HCT116 (cell line): ENCODE results near the gene AFAP1L2. TPM values are rescaled to one million over a fixed set of nuclear protein-coding genes. Genes with fewer than 3 reads are reported as not detected.

Source experiments
- ATAC-seq: fragments of 200-7000 bp; cut with Tn5 transposase; 2 replicates; pipeline ENCODE4 v1.9.1; 2020; ENCODE audit warnings: mild to moderate bottlenecking, moderate library complexity
- BruUV-seq: library from RNA; stranded (reverse); fragments of 400-500 nt; replicated peaks from 2 replicates; lab custom pipeline; 2021; lab: Mats Ljungman, UMichigan
- CTCF ChIA-PET: fragments of 300-600 bp; sonication (Branson Sonifier 250); formaldehyde crosslinking; loops from one replicate; lab custom pipeline; 2021; ENCODE audit warnings: antibody characterized with exemption; lab: Charles Lee
- POLR2A ChIA-PET: fragments of 300-600, 350-600 bp; sonication (Branson Sonifier 250); formaldehyde crosslinking; loops from one replicate; lab custom pipeline; 2021; ENCODE audit warnings: antibody characterized with exemption; lab: Charles Lee
- RAD21 ChIA-PET, 2 experiments: fragments of 300-600 bp; sonication (Branson Sonifier 250); formaldehyde crosslinking; loops; one replicate each; lab custom pipeline; 2023; ENCODE audit warnings: low total read pairs in 2 of 2; ENCODE audit not compliant: uncharacterized antibody in 2 of 2, unreplicated experiment in 2 of 2, low non-redundant PET in 1 of 2; lab: Charles Lee
- DNase-seq: peaks from one replicate; pipeline ENCODE4 v3.0.0-alpha.2; 2010; ENCODE audit warnings: low read depth, low spot score
- H2AFZ ChIP-seq: fragments of 200-600 bp; shearing (Covaris generic), sonication (generic); 2 replicates; pipeline ENCODE4 v1.6.1; 2017; ENCODE audit warnings: low read depth, mixed run types, mixed read lengths, antibody characterized with exemption, low read length; ENCODE audit not compliant: poor library complexity, severe bottlenecking
- H3K27ac ChIP-seq: 2 replicates; pipeline ENCODE4 v1.5.1; 2012; ENCODE audit warnings: low read depth, low read length
- H3K27me3 ChIP-seq: fragments of 200-600 bp; sonication (generic); 2 replicates; pipeline ENCODE4 v1.6.1; 2016; ENCODE audit warnings: mixed run types, low read length, mixed read lengths; ENCODE audit not compliant: insufficient read depth
- H3K36me3 ChIP-seq, 2 experiments: fragments of 200-500 bp in 1 of 2; fragments of 200-600 bp in 1 of 2; sonication (Bioruptor generic) in 1 of 2; sonication (generic) in 1 of 2; 2 replicates each; pipeline versions ENCODE4 v1.5.1 to v1.6.1; 2014 to 2016; ENCODE audit warnings: low read length in 2 of 2, inconsistent platforms in 1 of 2, mixed read lengths in 1 of 2, mixed run types in 1 of 2; ENCODE audit not compliant: insufficient read depth in 2 of 2, control insufficient read depth in 1 of 2
- H3K4me1 ChIP-seq, 2 experiments: fragments of 200-600 bp in 1 of 2; sonication (generic) in 1 of 2; 2 replicates each; pipeline versions ENCODE4 v1.5.1 to v1.6.1; 2012 to 2017; ENCODE audit warnings: low read length in 2 of 2, inconsistent platforms in 1 of 2, mild to moderate bottlenecking in 1 of 2, mixed read lengths in 1 of 2, mixed run types in 1 of 2, moderate library complexity in 1 of 2; ENCODE audit not compliant: insufficient read depth in 2 of 2, control insufficient read depth in 1 of 2
- H3K4me2 ChIP-seq: fragments of 200-600 bp; sonication (generic); 2 replicates; pipeline ENCODE4 v1.6.1; 2017; ENCODE audit warnings: mixed run types, low read length, mixed read lengths
- H3K4me3 ChIP-seq, 2 experiments: fragments of 200-600 bp in 1 of 2; sonication (generic) in 1 of 2; replicated peaks in 1 of 2; 2 replicates each; pipeline ENCODE4 v1.5.1; 2011 to 2016; ENCODE audit warnings: low read length in 2 of 2, control low read depth in 1 of 2, low read depth in 1 of 2, mild to moderate bottlenecking in 1 of 2, mixed read lengths in 1 of 2, mixed run types in 1 of 2
- H3K79me2 ChIP-seq: fragments of 200-600 bp; sonication (generic); 2 replicates; pipeline ENCODE4 v1.6.1; 2017; ENCODE audit warnings: mild to moderate bottlenecking, mixed run types, low read length, moderate library complexity, mixed read lengths; ENCODE audit not compliant: insufficient read depth
- H3K9ac ChIP-seq: fragments of 200-600 bp; sonication (generic); 2 replicates; pipeline ENCODE4 v1.6.1; 2016; ENCODE audit warnings: low read length, mixed read lengths
- H3K9me2 ChIP-seq: fragments of 200-600 bp; sonication (generic), shearing (Covaris generic); 2 replicates; pipeline ENCODE4 v1.6.1; 2017; ENCODE audit warnings: mixed run types, mild to moderate bottlenecking, moderate library complexity; ENCODE audit not compliant: insufficient read depth
- H3K9me3 ChIP-seq, 2 experiments: fragments of 200-500 bp in 1 of 2; fragments of 200-600 bp in 1 of 2; sonication (Bioruptor generic) in 1 of 2; sonication (generic) in 1 of 2; 2 replicates each; pipeline ENCODE4 v1.6.1; 2014 to 2017; ENCODE audit warnings: low read length in 2 of 2, mixed read lengths in 2 of 2, inconsistent platforms in 1 of 2, low read depth in 1 of 2, mild to moderate bottlenecking in 1 of 2, mixed run types in 1 of 2, moderate library complexity in 1 of 2; ENCODE audit not compliant: control insufficient read depth in 1 of 2, insufficient read depth in 1 of 2
- H4K20me1 ChIP-seq: fragments of 200-600 bp; sonication (generic), shearing (Covaris generic); 2 replicates; pipeline ENCODE4 v1.6.1; 2017; ENCODE audit warnings: mixed run types, mild to moderate bottlenecking, moderate library complexity; ENCODE audit not compliant: insufficient read depth
- ATF3 ChIP-seq: IDR thresholded peaks from 2 replicates; pipeline ENCODE4 v1.6.1; 2012
- CBX3 ChIP-seq: IDR thresholded peaks from 2 replicates; pipeline ENCODE4 v1.6.1; 2012; ENCODE audit warnings: low read depth
- CEBPB ChIP-seq: IDR thresholded peaks from 2 replicates; pipeline ENCODE4 v1.6.1; 2012; ENCODE audit warnings: low read depth
- EGR1 ChIP-seq: IDR thresholded peaks from 2 replicates; pipeline ENCODE4 v1.6.1; 2012; ENCODE audit warnings: low read depth
- EZH2 ChIP-seq: fragments of 200-600 bp; sonication (generic); IDR thresholded peaks from 2 replicates; pipeline ENCODE4 v1.6.1; 2017; ENCODE audit warnings: antibody characterized with exemption, mixed run types
- JUND ChIP-seq: IDR thresholded peaks from 2 replicates; pipeline ENCODE4 v1.6.1; 2012
- MAX ChIP-seq: IDR thresholded peaks from 2 replicates; pipeline ENCODE4 v1.6.1; 2012
- REST ChIP-seq: IDR thresholded peaks from 2 replicates; pipeline ENCODE4 v1.6.1; 2012; ENCODE audit warnings: low read depth
- SRF ChIP-seq: IDR thresholded peaks from 2 replicates; pipeline ENCODE4 v1.6.1; 2012; ENCODE audit warnings: low read depth
- YY1 ChIP-seq: IDR thresholded peaks from 2 replicates; pipeline ENCODE4 v1.6.1; 2011; ENCODE audit warnings: low read length, low read depth, moderate library complexity, mild to moderate bottlenecking; ENCODE audit not compliant: insufficient replicate concordance; ENCODE audit errors: extremely low read depth
- ZFX ChIP-seq: fragments of 450-650 bp; IDR thresholded peaks from 2 replicates; pipeline ENCODE4 v1.6.1; 2017
- ZNF274 ChIP-seq: fragments of 200-500 bp; sonication (Bioruptor generic); IDR thresholded peaks from 2 replicates; pipeline ENCODE4 v1.6.1; 2014; ENCODE audit warnings: mild to moderate bottlenecking, low read depth, low read length, inconsistent platforms
- intact Hi-C: fragments of 100-400 bp; cut with micrococcal nuclease; formaldehyde crosslinking; loops from 2 replicates; pipeline ENCODE4 v1.10.0; 2022
- total RNA-seq: library from RNA; stranded (reverse); gene quantifications from one replicate; pipeline ENCODE4 v1.2.1, GENCODE V29; 2021; ENCODE audit not compliant: unreplicated experiment

The AFAP1L2 gene
- total RNA-seq, 1 experiment from 2014 or later: 0.93 TPM

GRCh38 chr10:114286921-114287320 lies 117.4 kb downstream of the AFAP1L2 start (continued):
- TF ChIP-seq ATF3 (no peak), YY1 (no peak), REST (no peak), EZH2 (no peak), SRF (no peak), ZNF274 (no peak), CEBPB (no peak)

GRCh38 chr10:114285961-114286441 lies 118.3 kb downstream of the AFAP1L2 start:
- no peaks in the 10 kb centered on the region for H3K36me3 ChIP-seq
- H3K9ac ChIP-seq: no peak overlapping the region
- H3K79me2 ChIP-seq: no peaks in the 10 kb centered on the region
- H3K27me3 ChIP-seq: no peaks in the 10 kb centered on the region
- H3K4me1 ChIP-seq: no peaks in the 10 kb centered on the region
- H3K9me3 ChIP-seq: no peaks in the 10 kb centered on the region
- ATAC-seq: no peak
- H3K9me2 ChIP-seq: no peaks in the 10 kb centered on the region
- POLR2A ChIA-PET: no interaction called here
- H3K27ac ChIP-seq: no peak overlapping the region
- no TSS peak for BruUV-seq
- H2AFZ ChIP-seq: no peak overlapping the region
- TF ChIP-seq ZFX (no peak), CBX3 (no peak), ZNF274 (no peak), EGR1 (no peak), JUND (no peak), MAX (no peak)
- TF ChIP-seq, all 23 proteins: peak for 0
- H4K20me1 ChIP-seq: no peaks in the 10 kb centered on the region
- no peak overlapping the region for H3K4me3 ChIP-seq
- ChIA-PET RAD21 (no interaction called here), CTCF (interaction anchor here (2.8 kb wide), 1 partner anchor 18 kb away, joined by 10 read pairs; no protein-coding TSS in a partner anchor)
- DNase-seq: no peak
- no peak overlapping the region for H3K4me2 ChIP-seq
- intact Hi-C loops: no loop called here
